Measurements from ENCODE around the gene XAB2. TPM values are rescaled to one million over a fixed set of nuclear protein-coding genes. Genes with fewer than 3 reads are reported as not detected.

The XAB2 gene
- total RNA-seq, 1 donor from 2014 or later: 28.1 TPM

DNA sequence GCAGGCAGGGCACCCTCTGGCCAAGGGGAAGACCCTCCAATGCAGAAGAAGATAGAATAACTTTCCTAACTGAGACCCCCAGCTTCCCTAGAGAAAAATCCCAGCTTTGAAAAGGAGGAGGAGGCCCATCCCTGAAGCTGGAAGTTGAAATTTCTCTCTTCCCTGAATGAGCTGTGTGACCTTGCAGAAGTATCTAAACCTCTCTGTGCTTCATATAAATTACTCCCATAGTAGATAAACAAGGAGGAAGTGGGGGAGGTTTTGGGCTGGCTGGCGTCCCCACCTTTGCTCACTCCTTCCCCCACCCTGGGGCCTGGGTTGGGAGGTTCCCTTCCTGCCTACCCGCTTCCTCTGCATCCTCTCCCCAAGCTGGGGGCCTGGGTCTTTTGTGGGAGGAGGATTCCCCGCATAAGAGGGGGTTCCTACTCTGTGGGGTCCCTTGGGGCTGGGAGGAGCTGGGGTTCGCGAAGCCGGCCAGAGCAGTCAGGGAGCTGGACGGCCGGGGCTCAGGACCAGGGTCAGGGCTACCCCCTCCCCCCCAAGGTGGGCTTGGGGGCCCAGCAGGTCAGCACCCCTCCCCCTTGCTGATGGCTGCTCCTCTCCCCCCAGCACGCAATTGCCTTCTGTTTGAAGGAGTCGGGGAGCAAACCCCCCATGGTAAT is 22.0 kb downstream of the XAB2 start:
- no peak overlapping the region for H3K9ac ChIP-seq (ENCODE audit: low read length)
- no peak overlapping the region for H3K4me3 ChIP-seq (ENCODE audit: insufficient read depth, low read depth, low read length)
- H3K4me2 ChIP-seq (ENCODE audit: low read length): no peak overlapping the region
- no peaks in the 10 kb centered on the region for H3K36me3 ChIP-seq (ENCODE audit: insufficient read depth, low read length)
- Mint-ChIP-seq H3K27me3 (ENCODE audit: low read depth, unreplicated experiment) (peaks cover 4% of the 10 kb centered on the region), H3K9me3 (ENCODE audit: unreplicated experiment) (no peaks in the 10 kb centered on the region), H3K27ac (ENCODE audit: unreplicated experiment) (no peak overlapping the region), H3K4me1 (ENCODE audit: low read depth, unreplicated experiment) (no peaks in the 10 kb centered on the region), H3K4me3 (ENCODE audit: unreplicated experiment) (no peak overlapping the region), H3K36me3 (ENCODE audit: low read depth, unreplicated experiment) (no peaks in the 10 kb centered on the region)
- no peaks in the 10 kb centered on the region for H3K27me3 ChIP-seq (ENCODE audit: insufficient read depth, low read length)
- FAIRE-seq: no peak
- no peak overlapping the region for H2AFZ ChIP-seq (ENCODE audit: low read depth, low read length)
- H3K79me2 ChIP-seq (ENCODE audit: insufficient read depth, low read length): no peaks in the 10 kb centered on the region
- no peak for DNase-seq (ENCODE audit: low read depth)
- no peaks in the 10 kb centered on the region for H4K20me1 ChIP-seq (ENCODE audit: insufficient read depth, low read length)
- no peak overlapping the region for H3K27ac ChIP-seq (ENCODE audit: low read depth, low read length)
- H3K9me3 ChIP-seq (ENCODE audit: insufficient read depth, low read depth, low read length): no peaks in the 10 kb centered on the region
- TF ChIP-seq CTCF (IDR thresholded peaks at IDR 0.05; ENCODE audit: insufficient read depth, low read depth, low read length) (no peak), EZH2 (IDR thresholded peaks at IDR 0.05; ENCODE audit: insufficient read depth, low read length) (no peak)
- no peaks in the 10 kb centered on the region for H3K4me1 ChIP-seq (ENCODE audit: insufficient read depth, low read length)

DNA sequence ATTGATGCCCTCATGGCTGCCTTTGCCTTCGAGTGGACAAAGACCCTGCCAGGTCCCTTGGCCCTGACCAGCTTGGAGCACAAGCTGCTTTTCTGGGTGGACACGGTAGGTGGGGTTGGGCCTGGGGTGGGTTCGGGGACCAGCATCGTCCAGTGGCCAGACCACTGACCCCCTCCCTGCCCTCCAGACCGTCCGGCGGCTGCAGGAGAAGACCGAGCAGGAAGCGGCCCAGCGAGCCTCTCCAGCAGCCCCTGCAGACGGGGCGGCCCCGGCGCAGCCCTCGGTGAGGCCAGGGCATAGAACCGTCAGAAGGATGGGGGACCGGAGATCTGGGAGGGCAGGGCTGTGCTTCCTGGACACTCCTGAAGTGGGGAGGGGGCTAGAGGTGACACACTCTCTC is 23.1 kb downstream of the XAB2 start:
- no peaks in the 10 kb centered on the region for H3K9me3 ChIP-seq (ENCODE audit: insufficient read depth, low read depth, low read length)
- H3K4me3 ChIP-seq (ENCODE audit: insufficient read depth, low read depth, low read length): no peak overlapping the region
- DNase-seq (ENCODE audit: low read depth) (no peak), FAIRE-seq (no peak)
- no peak overlapping the region for H3K27ac ChIP-seq (ENCODE audit: low read depth, low read length)
- H3K79me2 ChIP-seq (ENCODE audit: insufficient read depth, low read length): no peaks in the 10 kb centered on the region
- Mint-ChIP-seq H3K4me3 (ENCODE audit: unreplicated experiment) (no peak overlapping the region), H3K9me3 (ENCODE audit: unreplicated experiment) (no peaks in the 10 kb centered on the region), H3K27ac (ENCODE audit: unreplicated experiment) (no peak overlapping the region), H3K27me3 (ENCODE audit: low read depth, unreplicated experiment) (peaks cover 4% of the 10 kb centered on the region), H3K36me3 (ENCODE audit: low read depth, unreplicated experiment) (no peaks in the 10 kb centered on the region), H3K4me1 (ENCODE audit: low read depth, unreplicated experiment) (no peaks in the 10 kb centered on the region)
- H2AFZ ChIP-seq (ENCODE audit: low read depth, low read length): no peak overlapping the region
- no peaks in the 10 kb centered on the region for H3K36me3 ChIP-seq (ENCODE audit: insufficient read depth, low read length)
- no peak overlapping the region for H3K4me2 ChIP-seq (ENCODE audit: low read length)
- no peak for TF ChIP-seq EZH2 (IDR thresholded peaks at IDR 0.05; ENCODE audit: insufficient read depth, low read length)
- H3K9ac ChIP-seq (ENCODE audit: low read length): no peak overlapping the region
- no peaks in the 10 kb centered on the region for H3K4me1 ChIP-seq (ENCODE audit: insufficient read depth, low read length)
- no peaks in the 10 kb centered on the region for H4K20me1 ChIP-seq (ENCODE audit: insufficient read depth, low read length)
- H3K27me3 ChIP-seq (ENCODE audit: insufficient read depth, low read length): no peaks in the 10 kb centered on the region

DNA sequence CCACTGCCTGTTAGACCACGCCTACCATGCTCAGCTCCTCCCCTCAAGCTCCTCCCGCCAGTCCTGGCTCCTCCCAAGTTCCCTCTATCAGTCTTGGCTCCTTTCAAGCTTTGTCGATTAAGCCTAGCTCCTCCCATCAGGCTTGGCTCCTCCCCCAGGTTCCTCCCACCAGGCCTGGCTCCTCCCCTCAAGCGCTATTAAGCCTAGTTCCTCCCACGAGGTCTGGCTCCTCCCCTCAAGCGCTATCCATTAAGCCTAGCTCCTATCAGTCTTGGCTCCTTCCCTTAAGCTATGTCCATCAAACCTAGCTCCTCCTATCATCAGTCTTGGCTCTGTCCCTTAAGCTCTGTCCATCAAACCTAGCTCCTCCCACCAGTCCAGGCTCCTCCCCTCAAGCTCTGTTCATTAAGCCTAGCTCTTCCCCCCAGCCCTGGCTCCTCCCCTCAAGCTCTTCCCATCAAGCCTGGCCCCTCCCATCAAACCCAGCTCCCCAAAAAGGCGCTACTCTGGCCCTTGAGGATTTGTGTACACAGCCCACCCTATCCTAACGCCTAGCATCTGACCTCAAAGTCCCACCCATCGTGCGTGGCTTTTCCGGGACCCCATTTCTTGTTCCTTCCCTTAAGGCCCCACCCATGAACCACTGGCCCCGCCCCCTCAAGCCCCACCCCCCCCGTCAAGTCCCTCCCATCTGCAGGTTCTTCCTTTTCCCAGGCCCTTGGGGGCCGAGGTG is 23.7 kb downstream of the XAB2 start:
- Histone ChIP-seq H3K36me3 (ENCODE audit: insufficient read depth, low read length) (no peaks in the 10 kb centered on the region), H3K4me1 (ENCODE audit: insufficient read depth, low read length) (no peaks in the 10 kb centered on the region), H3K4me3 (ENCODE audit: insufficient read depth, low read depth, low read length) (no peak overlapping the region), H3K27me3 (ENCODE audit: insufficient read depth, low read length) (no peaks in the 10 kb centered on the region), H2AFZ (ENCODE audit: low read depth, low read length) (no peak overlapping the region), H3K9ac (ENCODE audit: low read length) (no peak overlapping the region), H3K79me2 (ENCODE audit: insufficient read depth, low read length) (no peaks in the 10 kb centered on the region), H4K20me1 (ENCODE audit: insufficient read depth, low read length) (no peaks in the 10 kb centered on the region), H3K9me3 (ENCODE audit: insufficient read depth, low read depth, low read length) (no peaks in the 10 kb centered on the region), H3K27ac (ENCODE audit: low read depth, low read length) (no peak overlapping the region), H3K4me2 (ENCODE audit: low read length) (no peak overlapping the region)
- TF ChIP-seq EZH2 (IDR thresholded peaks at IDR 0.05; ENCODE audit: insufficient read depth, low read length) (no peak), CTCF (IDR thresholded peaks at IDR 0.05; ENCODE audit: insufficient read depth, low read depth, low read length) (no peak)
- DNase-seq (ENCODE audit: low read depth) (no peak), FAIRE-seq (no peak)
- peaks cover 4% of the 10 kb centered on the region for H3K27me3 Mint-ChIP-seq (ENCODE audit: low read depth, unreplicated experiment)
- no peak overlapping the region for H3K27ac Mint-ChIP-seq (ENCODE audit: unreplicated experiment)
- H3K9me3 Mint-ChIP-seq (ENCODE audit: unreplicated experiment): no peaks in the 10 kb centered on the region
- H3K36me3 Mint-ChIP-seq (ENCODE audit: low read depth, unreplicated experiment): no peaks in the 10 kb centered on the region
- no peak overlapping the region for H3K4me3 Mint-ChIP-seq (ENCODE audit: unreplicated experiment)
- H3K4me1 Mint-ChIP-seq (ENCODE audit: low read depth, unreplicated experiment): no peaks in the 10 kb centered on the region
